ENCODE results near the gene FYB1. TPM values are rescaled to one million over a fixed set of nuclear protein-coding genes. Genes with fewer than 3 reads are reported as not detected.

The FYB1 gene
- total and polyA plus RNA-seq, 2 of the 8 experiments (the other 6 are each of a cell fraction or from before 2014, with no cell fraction given) = not detected

- ChIA-PET CTCF (ENCODE audit: partially characterized antibody) (interaction anchor here (0.8 to 1.2 kb wide), 2 partner anchors 15 to 49 kb away, joined by 3 to 5 read pairs; no protein-coding TSS in a partner anchor), POLR2A (ENCODE audit: partially characterized antibody) (no interaction called here)
- Histone ChIP-seq H2BK20ac (ENCODE audit: low read length) (no peak overlapping the region), H4K91ac (replicated peaks; ENCODE audit: insufficient read length, low read length) (no peak overlapping the region), H3K4ac (replicated peaks; ENCODE audit: insufficient read length, low read depth, low read length) (no peak overlapping the region), H3K79me2 (ENCODE audit: control insufficient read depth in 1 of 2, insufficient read depth in 2 of 2, low read length in 2 of 2) (no peaks in the 10 kb centered on the region), H3K18ac (ENCODE audit: extremely low read depth, low read length) (no peak overlapping the region), H2BK120ac (replicated peaks; ENCODE audit: low read depth, low read length) (no peak overlapping the region), H2BK12ac (ENCODE audit: low read depth, low read length) (no peak overlapping the region), H3K4me2 (ENCODE audit: insufficient read depth in 1 of 2, low read depth in 2 of 2, low read length in 2 of 2) (no peak overlapping the region), H2BK5ac (ENCODE audit: low read depth, low read length) (no peak overlapping the region), H3K4me1 (replicated peaks in 1 of 4; ENCODE audit: control insufficient read depth in 3 of 4, insufficient read depth in 4 of 4, low read length in 3 of 4) (no peaks in the 10 kb centered on the region), H3K36me3 (ENCODE audit: control insufficient read depth in 2 of 4, insufficient read depth in 4 of 4, low read length in 3 of 4) (no peaks in the 10 kb centered on the region), H4K5ac (ENCODE audit: insufficient read length, low read depth, low read length) (no peak overlapping the region), H3K23me2 (ENCODE audit: low read depth, low read length) (no peaks in the 10 kb centered on the region), H3K9ac (replicated peaks in 1 of 4; ENCODE audit: extremely low read depth in 1 of 4, low read depth in 3 of 4, low read length in 3 of 4) (no peak overlapping the region), H3K27ac (ENCODE audit: low read depth, low read length) (no peak overlapping the region), H2AK5ac (ENCODE audit: low read depth, low read length) (no peak overlapping the region), H3K4me3 (ENCODE audit: extremely low read depth in 1 of 4, insufficient read depth in 2 of 4, low read depth in 3 of 4, low read length in 4 of 4) (no peak overlapping the region), H4K8ac (ENCODE audit: extremely low read depth, insufficient read depth, low read length) (no peak overlapping the region), H3K27me3 (replicated peaks in 1 of 4; ENCODE audit: control insufficient read depth in 3 of 4, extremely low read depth in 1 of 4, insufficient read depth in 3 of 4, low read length in 3 of 4) (no peaks in the 10 kb centered on the region), H4K20me1 (replicated peaks in 1 of 2; ENCODE audit: control insufficient read depth in 1 of 2, insufficient read depth in 2 of 2, low read length in 2 of 2) (no peaks in the 10 kb centered on the region), H2BK15ac (ENCODE audit: low read length) (no peak overlapping the region), H2AFZ (ENCODE audit: low read length) (0 out of 2 replicates have a peak overlapping the region, but pooled peaks have one; percentile 41), H3K9me3 (ENCODE audit: insufficient read depth in 2 of 2, low read depth in 1 of 2, low read length in 1 of 2) (no peaks in the 10 kb centered on the region), H3K14ac (ENCODE audit: insufficient read length) (no peak overlapping the region), H3K56ac (replicated peaks; ENCODE audit: insufficient read length, low read depth, low read length) (no peak overlapping the region), H3K79me1 (ENCODE audit: low read depth, low read length) (no peaks in the 10 kb centered on the region), H3K23ac (ENCODE audit: insufficient read length) (no peak overlapping the region)
- WGBS, 2 experiments (ENCODE audit: extremely low coverage in 1 of 2, insufficient coverage in 1 of 2, insufficient read length in 1 of 2, insufficient replicate concordance in 2 of 2, low coverage in 1 of 2, low lambda C conversion rate in 2 of 2, missing lambda C conversion rate in 1 of 2) = 45% methylated on average over 2 of the region's 2 CpGs; no CpG with 5 or more reads in 1 of the 2 experiments
- DNase-seq (ENCODE audit: low read depth in 1 of 2, low spot score in 2 of 2) = no peak
- FAIRE-seq = no peak
- no peak for TF ChIP-seq SIN3A (conservative IDR thresholded peaks at IDR 0.05 in 1 of 2, IDR thresholded peaks at IDR 0.05 in 1 of 2; ENCODE audit: low read depth in 1 of 2, low read length in 2 of 2)
These were observed 47.1 kb upstream of the FYB1 start for GRCh38 chr5:39266442-39266841.

All from H1 (cell line).